Muscle of arm (tissue), 12 donors: ENCODE results near the gene DENND2A. TPM values are rescaled to one million over a fixed set of nuclear protein-coding genes. Genes with fewer than 3 reads are reported as not detected.
A peak's percentile ranks its signal among the peaks of the same experiment; 100 is the strongest.
"Not testable (repeated sequence)": the region's sequence is repeated elsewhere in the genome, so short reads cannot be mapped to it uniquely, and the experiment has no call there.

ENCODE experiments used
- DNase-seq: peaks from one replicate; pipeline ENCODE4 v3.0.0-alpha.2; 2013
- polyA plus RNA-seq, 12 donors: library from polyadenylated mRNA; unstranded; fragments of 120-200 nt; gene quantifications; one replicate each; pipeline ENCODE4 v1.2.1, GENCODE V29; 2013; ENCODE audit not compliant: insufficient read length in 12 of 12

The DENND2A gene
- polyA plus RNA-seq, 12 donors: 35.7 to 76.7 (median 47.6) TPM; not detected in 1

DNA sequence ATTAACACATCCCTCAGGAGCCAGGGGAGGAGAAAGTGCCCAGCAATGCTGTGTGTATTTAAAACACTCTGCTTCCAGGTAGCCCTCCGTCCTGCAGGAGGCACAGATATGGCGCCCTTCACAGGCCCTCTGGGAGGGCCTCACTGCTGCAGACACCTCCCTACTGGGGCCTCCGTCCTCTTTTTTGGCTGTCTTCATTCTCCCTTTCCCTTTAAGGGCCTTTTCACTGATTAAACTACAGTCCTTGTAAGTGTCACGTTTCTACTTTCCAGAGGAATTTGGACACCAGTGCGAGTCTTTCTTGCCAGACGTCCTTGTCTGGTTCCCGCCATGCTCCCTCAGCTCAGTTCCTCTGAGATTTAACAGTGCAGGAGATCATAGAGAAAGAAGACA, 121.6 kb downstream of the DENND2A start:
- no peak for DNase-seq

DNA sequence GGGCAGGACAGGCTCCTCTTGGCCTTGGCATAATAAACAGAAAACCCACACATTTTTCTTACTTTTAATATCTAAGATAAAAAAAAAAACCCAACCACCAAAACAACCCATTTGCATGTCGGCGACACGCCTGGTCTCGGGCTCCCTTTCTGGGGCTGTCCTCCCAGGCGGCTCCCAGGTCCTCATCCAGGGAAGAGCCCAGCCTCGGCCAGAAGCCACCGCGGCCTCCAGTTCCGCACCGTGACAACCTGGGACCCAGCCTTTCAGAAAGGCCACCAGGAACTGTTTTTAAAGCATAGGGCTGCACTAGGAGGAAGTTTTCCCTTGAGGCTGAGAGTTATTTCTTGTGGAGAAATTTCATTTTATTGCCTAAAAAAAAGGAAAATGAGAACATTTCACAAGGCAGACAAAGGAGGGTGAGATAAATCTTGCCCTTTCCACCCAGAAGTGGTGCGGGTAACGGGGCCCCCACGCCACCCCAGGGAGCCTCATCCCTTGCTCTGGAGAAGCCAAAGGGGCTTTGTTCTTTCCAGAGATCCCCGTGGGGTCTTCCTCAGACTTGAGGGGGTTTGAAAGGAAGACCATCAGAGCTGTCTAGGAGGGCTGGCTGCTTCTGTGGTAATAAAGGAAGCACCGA, 122.1 kb downstream of the DENND2A start:
- DNase-seq: no peak

DNA sequence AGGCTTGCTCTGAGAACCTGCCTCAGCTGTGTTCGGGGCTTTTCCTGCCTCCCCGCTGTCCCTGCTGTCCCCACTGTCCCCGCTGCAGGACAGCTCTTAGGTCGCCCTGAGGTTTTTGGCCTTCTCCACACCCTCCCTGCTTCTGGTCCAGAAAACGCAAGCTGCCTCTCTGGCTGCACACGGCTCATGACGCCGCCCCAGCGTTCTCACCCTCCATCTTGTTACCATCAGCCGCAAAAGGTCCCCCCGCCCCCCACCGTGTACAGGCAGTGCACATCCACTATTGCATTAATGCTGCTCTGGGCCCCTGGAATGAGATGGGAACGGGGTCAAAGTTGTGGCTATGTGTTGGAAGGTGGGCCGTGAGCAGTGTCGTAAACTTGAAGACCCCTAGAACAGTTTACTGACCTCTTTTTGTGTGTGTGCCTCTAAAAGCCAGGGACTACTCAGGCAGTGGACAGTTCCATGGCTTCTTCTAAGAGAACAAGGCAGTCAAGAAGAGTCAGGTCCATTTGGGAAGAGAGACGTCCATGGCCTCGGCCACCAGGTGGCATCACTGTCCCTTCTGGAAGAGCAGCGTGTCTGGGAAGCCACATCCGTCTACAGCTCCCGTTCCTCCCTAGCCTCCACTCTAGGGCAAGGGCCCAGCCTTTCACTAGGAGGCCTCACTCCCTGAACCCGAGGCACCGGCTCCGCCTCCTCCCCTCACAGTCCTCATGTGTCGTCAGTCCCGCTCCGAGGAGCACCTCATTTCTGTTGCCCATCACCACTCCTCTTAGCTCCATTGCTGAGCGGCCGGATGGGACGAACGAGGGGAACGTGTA, 122.9 kb downstream of the DENND2A start:
- DNase-seq: peak; percentile 91

DNA sequence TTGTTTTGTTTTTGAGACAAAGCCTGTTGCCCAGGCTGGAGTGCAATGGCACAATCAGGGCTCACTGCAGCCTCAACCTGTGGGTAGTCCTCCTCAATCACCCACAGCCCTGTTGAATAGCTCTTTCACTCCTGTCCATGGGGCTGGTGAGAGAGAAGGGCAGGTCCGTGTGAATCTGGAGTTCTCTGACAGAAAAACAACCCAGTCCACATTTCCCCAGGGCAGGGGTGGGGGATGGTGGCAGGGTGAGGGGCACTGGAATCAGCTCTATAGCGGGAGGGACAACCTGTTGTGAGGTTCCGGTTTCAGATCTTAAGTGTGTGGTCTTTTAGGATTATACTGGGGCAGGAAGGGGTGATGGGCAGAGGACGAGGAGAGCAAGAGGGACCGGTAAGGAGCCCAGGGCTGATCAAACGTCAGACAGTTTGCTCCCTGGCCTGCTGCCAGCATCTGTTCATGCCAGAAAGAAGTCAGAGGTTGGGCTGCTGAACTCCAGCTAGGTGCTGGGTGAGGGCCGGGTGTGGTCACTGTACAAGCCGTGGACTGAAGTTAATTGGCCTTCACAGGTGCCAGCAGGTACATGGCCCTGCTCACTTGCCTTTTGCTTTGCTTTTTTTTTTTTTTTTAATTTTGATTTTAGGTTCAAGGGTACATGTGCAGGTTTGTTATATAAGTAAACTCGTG, 128.2 kb downstream of the DENND2A start:
- DNase-seq: no peak

DNA sequence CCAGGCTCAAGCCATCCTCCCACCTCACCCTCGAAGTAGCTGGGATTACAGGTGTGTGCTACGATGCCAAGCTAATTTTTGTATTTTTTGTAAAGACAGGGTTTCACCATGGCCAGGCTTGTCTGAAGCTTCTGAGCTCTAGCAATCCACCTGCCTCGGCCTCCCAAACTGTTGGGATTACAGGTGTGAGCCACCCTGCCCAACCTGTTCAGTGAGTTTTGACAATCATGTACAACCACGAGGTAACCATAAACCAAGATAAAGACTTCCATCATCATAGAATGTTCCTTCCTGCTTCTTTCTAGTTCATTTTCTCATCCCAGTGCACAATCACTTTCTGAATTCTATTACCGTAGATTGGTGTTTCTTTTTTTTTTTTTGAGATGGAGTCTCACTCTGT, 130.8 kb downstream of the DENND2A start:
- DNase-seq: no peak

DNA sequence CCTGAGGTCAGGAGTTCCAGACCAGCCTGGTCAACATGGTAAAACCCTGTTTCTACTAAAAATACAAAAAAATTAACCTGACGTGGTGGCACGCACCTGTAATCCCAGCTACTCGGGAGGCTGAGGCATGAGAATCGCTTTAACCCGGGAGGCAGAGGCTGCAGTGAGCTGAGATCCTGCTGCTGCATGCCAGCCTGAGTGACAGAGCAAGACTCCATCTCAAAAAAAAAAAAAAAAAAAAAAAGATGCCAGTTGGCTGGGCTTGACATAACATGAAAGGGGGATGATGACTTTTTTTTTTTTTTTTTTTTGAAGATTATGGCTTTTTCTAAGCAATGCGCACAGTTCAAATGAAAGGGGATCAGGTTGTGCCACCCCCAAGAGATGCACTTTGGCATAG, 133.1 kb downstream of the DENND2A start:
- not testable (repeated sequence) for DNase-seq

DNA sequence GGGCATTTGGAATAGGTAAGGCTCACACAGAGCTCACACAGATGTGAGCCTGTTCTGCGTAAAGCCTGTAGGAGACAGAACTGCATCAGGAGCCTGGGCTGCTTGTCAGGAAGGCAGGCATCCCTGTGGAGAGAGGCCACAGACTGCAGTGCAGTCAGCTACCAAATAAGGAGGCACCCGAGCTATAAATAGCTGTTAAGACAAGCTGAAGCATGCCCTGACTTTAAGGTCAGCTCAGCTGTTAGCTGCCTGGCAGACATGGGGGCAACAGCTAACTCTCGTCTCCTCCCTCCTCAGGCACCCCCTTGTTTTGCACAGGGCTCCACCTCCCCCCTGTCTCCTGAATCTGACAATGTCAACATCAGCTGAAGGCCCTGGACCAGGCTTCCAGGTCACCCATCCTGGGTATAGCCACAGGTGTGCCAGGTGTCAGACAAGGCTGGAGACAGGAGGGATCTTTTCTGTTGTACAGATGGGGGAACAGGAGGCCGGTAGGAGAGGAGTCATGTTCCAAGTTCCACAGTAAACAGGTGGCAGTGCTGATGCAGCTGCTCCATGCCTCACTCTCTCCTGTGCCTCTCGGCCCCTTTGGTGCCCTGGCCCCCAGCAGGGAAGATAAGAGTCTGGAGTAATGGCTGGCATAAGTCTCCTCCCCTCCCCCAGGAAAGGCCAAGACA, 133.7 kb downstream of the DENND2A start:
- DNase-seq: peak; percentile 21

DNA sequence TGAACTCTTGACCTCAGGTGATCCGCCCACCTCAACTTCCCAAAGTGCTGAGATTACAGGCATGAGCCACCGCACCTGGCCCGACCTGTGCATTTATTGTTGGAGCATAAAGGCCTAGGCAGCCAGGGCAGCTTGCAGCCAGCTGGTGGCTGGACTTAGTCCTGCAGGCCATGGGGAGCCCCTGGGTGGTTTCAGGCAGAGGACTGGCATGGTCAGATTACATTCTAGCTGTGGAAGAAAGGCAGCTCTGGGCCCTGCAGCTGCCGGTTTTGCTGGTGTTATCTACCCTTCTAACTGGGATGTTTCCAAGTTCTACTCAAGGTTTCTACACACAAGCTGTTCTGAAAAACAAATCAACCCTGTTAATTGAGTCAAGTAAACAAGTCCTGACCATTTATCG, 138.6 kb downstream of the DENND2A start:
- DNase-seq: no peak

DNA sequence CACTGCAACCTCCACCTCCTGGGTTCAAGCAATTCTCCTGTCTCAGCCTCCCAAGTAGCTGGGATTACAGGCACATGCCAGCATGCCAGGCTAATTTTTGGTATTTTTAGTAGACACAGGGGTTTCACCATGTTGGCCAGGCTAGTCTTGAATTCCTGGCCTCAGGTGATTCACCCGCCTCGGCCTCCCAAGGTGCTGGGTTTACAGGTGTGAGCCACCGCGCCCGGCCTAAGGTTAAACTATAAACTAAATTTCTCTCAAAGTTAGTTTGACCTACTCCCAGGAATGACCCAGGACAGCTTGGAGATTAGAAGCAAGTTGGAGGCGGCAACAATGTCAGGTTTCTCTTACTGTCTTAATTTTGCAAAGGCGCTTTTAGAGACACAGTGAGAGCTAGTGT, 142.8 kb downstream of the DENND2A start:
- DNase-seq: not testable (repeated sequence)

DNA sequence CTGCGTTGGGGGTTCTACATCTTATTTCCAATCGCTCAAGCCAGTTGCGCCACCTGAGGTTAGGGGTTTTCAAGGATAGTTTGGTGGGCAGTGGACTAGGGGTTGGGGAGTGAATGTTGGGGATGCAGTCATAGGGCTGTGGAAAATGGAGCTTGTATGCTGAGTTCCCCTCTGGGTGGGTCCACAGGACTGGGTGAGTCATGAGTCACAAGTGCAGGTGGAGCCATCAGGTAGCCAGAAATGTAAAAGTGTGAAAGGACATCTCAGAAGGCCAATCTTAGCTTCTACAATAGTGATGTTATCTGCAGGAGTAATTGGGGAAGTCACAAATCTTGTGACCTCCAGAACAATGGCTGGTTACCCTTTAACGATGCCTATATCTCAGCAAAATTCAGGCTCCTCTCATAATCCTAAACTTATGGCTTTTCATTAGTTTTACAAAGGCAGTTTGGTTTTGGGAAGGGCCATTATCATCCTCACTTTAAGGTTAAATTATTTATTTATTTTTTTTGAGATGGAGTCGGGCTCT, 143.3 kb downstream of the DENND2A start:
- DNase-seq: no peak

DNA sequence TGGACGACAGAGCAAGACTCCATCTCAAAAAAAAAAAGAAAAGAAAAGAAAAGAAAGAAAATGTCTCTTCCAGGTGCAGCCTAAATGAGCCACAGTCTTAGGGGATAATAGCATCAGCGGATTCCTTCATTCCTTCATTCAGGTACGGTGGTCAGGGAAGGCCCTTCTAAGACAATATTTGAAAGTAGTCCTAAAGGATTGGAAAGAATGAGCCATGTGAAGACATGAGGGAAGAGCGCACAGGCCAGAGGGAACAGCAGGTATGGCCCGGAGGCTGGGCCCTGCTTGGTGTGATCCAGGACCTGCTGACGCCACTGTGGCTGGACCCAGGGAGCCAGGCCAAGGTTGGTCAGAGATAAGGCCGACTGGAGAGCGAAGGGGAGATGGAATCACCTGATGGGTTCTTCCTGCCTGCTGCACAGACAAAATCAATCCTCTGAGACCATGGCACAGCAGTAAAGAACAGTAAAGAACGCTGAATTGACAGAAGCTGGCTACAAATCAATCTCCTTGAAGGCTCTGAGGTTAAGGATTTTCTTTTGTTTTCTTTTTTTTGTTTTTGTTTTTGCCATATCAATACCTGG, 145.0 kb downstream of the DENND2A start:
- DNase-seq: no peak

DNA sequence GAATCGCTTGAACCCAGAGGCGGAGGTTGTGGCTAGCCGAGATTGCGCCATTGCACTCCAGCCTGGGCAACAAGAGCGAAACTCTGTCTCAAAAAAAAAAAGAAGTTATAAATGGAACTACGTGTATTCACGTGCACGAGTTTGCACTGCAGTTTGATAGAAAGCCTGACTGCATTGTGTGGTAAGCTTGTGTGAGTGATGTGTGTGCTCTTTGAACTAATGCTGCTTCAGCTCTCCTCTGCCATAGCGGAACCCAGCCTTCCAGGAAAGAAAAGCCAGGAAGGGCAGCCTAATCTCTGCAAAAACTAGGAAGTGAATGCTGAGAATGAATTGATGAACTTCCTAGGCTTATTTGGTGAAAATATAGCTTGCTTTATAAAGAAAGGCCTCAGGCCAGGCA, 145.7 kb downstream of the DENND2A start:
- DNase-seq: no peak

DNA sequence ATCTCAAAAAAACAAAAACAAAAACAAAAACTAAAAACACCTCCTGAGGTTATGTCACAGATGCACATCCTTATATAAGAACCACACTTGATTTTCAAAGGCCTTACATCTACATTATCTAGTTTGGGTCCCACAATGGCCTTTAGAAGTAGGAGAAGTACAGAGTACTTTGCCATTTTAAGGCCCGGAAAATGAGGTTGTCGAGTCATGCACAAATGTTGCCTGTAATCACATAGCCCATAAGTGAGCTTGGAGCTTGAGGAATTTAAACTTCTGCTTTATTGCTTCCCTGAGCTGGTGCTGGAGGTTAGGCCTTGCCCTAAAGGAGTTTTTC, 151.6 kb downstream of the DENND2A start:
- DNase-seq: no peak

DNA sequence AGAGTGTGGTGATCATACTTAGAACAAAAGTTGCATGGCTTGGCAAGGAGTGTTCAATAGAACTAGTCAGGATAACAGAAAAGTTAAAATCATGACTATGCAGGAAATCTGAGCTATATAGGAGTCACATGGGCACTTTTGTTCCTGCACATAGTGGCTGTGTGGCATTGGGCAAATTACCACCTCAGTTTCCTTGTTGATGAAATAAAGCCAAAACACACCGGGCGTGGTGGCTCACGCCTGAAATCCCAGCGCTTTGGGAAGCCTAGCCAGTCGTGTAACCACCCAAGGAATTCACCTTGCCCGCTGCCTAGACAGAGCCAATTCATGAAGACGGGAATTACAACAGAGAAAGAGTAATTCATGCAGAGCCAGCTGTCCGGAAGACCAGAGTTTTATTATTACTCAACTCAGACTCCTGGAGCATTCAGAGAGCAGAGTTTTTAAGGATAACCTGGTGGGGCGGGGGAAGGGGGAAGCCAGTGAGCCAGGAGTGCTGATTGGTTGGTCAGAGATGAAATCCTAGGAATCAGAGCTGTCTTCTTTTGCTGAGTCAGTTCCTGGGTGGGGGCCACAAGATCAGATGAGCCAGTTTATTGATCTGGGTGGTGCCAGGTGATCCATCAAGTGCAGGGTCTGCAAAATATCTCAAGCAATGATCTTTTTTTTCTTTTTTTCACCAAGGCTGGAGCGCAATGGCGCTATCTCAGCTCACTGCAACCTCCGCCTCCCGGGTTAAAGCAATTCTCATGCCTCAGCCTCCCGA, 154.9 kb downstream of the DENND2A start:
- no peak for DNase-seq

DNA sequence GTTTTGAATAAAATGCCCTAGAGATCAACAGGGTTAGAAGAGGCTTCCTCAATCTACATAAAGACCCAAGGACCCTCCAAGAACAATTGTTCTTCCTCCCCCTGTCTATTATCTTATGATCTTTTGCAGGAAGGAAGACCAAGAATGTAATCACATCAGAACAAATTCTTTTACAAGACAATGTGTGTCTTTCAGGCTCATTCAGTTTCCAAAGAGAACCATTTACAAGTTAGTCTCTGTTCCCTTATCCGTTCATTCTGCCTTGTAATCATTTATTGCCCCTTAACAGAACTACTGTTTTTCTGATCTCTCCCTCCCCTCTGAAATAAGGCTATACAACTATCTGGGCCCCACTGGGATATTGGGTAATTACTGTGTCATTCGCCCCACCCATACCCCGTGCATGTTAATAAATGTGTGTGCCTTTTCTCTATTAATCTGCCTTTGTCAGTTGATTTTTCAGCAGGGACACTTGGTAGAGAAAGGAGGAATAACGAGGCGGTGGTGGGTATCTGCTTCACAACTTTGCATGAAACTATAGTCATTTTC, 155.6 kb downstream of the DENND2A start:
- DNase-seq: no peak

DNA sequence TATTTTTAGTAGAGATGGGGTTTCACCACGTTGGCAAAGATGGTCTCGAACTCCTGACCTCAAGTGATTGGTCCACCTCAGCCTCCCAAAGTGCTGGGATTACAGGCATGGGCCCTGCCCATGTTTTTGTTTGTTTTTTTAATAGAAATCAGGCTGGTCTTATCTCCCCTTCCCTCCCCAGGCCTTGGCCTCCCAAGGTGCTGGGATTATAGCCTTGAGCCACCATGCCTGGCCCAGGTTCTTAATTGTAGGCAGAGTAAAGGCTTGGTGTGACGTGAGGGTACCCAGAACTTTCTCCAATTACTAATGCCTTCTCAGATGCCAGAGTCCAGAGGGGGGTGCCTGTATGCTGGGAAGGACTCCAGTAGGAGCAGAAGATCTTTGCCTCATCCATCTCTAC, 156.1 kb downstream of the DENND2A start:
- DNase-seq: no peak

DNA sequence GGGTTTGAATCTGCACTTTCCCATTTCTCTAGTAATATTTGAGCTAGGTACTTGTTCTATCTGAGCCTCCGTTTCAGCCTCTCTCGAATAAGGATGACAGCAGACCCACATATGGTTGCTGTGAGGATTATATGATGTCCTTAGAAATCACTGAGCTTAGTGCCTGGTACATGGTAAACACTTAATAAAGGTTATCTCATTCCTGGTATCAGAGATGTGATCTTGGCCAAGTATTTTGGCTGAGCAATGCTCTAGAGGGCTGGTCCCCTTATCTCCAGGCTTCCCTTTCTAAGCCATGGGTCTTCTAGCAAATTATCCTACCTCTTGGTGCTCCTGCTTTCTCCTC, 160.9 kb downstream of the DENND2A start:
- no peak for DNase-seq

DNA sequence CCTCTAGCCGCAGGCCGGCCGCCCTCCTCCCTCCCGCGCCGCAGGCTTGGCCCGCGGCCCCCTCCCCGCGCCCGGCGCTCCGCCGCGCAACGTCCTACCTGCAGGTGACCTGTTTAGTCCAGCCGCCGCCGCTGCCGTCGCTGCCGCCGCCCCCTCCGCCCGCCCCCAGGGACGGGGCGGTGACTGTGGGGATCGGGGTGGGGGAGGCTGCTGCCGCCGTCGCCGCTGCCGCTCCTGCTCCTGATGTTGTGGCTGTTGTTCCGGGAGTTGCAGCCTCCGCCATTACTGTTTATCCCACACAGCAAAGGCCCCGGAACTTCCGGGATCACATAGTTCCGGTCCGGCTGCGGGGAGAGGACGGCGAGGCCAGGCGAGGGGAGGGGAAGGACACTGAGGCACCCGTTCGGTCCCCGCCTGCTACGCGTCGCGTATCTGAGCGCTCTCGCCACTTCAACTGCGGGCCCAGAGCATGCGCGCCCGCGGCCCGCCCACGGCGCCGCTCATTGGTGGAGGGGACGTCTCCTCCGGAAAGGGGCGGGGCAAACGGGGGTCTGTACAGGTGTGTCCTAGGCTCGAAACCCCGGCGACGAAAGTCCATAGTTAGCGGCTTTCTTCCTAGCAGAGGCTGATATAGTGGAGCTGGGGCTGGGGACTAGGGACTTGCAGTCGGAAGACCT, 161.4 kb downstream of the DENND2A start, which contains the start of gene MKRN1:
MKRN1 (minus strand) TSS at position 444 of the 677 bp plus-strand sequence; CDS start at position 283, 161 bp downstream.
- peak; percentile 94 for DNase-seq

DNA sequence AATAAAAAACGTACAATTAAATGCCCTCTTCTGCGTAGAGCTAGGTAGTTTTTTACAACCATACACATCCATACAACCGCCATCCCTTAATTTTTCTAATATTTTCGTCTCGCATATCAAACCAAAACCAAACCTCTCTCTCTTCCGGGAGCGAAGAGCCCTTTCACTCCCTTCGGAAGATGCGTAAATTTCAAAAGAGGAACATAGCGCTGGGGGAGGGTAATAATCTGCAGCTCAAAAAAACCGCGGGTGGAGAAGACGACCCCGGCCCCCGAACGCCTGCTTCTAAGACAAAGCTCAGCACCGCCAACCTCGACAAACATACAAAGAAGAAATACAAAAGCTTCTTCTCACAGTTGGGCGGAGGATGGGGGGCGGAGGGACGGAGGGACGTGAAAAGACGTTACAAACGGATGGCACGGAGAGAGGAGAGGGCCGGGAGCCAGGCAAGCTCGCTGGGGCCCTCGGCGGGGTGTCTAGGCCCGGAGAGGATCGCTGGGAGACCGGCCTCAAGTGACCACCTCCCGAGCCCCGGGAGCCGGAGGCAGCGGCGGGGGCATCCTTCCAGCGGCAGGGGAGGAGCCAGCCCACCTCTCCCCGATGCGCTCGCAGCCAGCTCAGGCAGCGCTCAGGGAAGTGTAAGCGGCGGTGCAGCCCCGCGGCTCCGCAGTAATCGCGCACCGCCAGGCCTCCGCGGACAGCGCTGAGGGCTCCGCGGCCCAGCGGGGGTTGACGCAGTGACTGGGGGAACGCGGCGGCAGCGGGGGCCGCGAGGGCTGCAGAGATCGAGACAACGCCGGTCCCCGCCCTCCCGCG, 162.2 kb downstream of the DENND2A start:
- peak; percentile 45 for DNase-seq
